Mucosa of stomach (tissue), 1 donor: ENCODE measurements around the gene TREML1.
"Not testable (repeated sequence)": the region's sequence is repeated elsewhere in the genome, so short reads cannot be mapped to it uniquely, and the experiment has no call there.

ENCODE experiments used
- H3K27me3 ChIP-seq: one replicate; pipeline ENCODE4 v1.7.0; 2013; ENCODE audit warnings: mild to moderate bottlenecking, low read length; ENCODE audit not compliant: control insufficient read depth, insufficient read depth
- H3K36me3 ChIP-seq: one replicate; pipeline ENCODE4 v1.7.0; 2013; ENCODE audit warnings: low read length; ENCODE audit not compliant: control insufficient read depth, insufficient read depth
- H3K4me1 ChIP-seq: one replicate; pipeline ENCODE4 v1.7.0; 2013; ENCODE audit warnings: mild to moderate bottlenecking, low read length; ENCODE audit not compliant: control insufficient read depth, insufficient read depth
- H3K4me3 ChIP-seq: one replicate; pipeline ENCODE4 v1.7.0; 2013; ENCODE audit warnings: low read length
- H3K9ac ChIP-seq: one replicate; pipeline ENCODE4 v1.7.0; 2013; ENCODE audit warnings: mild to moderate bottlenecking, low read length, moderate library complexity
- H3K9me3 ChIP-seq: one replicate; pipeline ENCODE4 v1.7.0; 2013; ENCODE audit warnings: mild to moderate bottlenecking, low read length, moderate library complexity; ENCODE audit not compliant: control insufficient read depth
- donor health status: Pancreatic carcinoma.

Gene TREML1

GRCh38 chr6:41189967-41190366 is 35.8 kb upstream of the TREML1 start:
- Histone ChIP-seq H3K9me3 (no peaks in the 10 kb centered on the region), H3K27me3 (peaks cover 15% of the 10 kb centered on the region), H3K36me3 (no peaks in the 10 kb centered on the region), H3K4me3 (no peak overlapping the region), H3K4me1 (no peaks in the 10 kb centered on the region), H3K9ac (no peak overlapping the region)

- H3K4me1 ChIP-seq, H3K9ac ChIP-seq, H3K9me3 ChIP-seq, H3K4me3 ChIP-seq, H3K36me3 ChIP-seq: not testable (repeated sequence)
- H3K27me3 ChIP-seq: peaks cover 15% of the 10 kb centered on the region
Observed at GRCh38 chr6:41189046-41189445, 34.9 kb upstream of the TREML1 start.

- Histone ChIP-seq H3K36me3 (no peaks in the 10 kb centered on the region), H3K9ac (no peak overlapping the region), H3K9me3 (no peaks in the 10 kb centered on the region), H3K4me3 (no peak overlapping the region), H3K4me1 (no peaks in the 10 kb centered on the region), H3K27me3 (peaks cover 15% of the 10 kb centered on the region)
Observed at GRCh38 chr6:41187924-41188886, 34.1 kb upstream of the TREML1 start.

GRCh38 chr6:41186031-41186562 is 31.9 kb upstream of the TREML1 start:
- H3K9me3 ChIP-seq: no peaks in the 10 kb centered on the region
- peaks cover 4% of the 10 kb centered on the region for H3K27me3 ChIP-seq
- H3K9ac ChIP-seq: no peak overlapping the region
- no peak overlapping the region for H3K4me3 ChIP-seq
- no peaks in the 10 kb centered on the region for H3K4me1 ChIP-seq
- no peaks in the 10 kb centered on the region for H3K36me3 ChIP-seq

- Histone ChIP-seq H3K9ac (no peak overlapping the region), H3K36me3 (no peaks in the 10 kb centered on the region), H3K4me3 (no peak overlapping the region), H3K27me3 (peaks cover 3% of the 10 kb centered on the region), H3K9me3 (no peaks in the 10 kb centered on the region), H3K4me1 (no peaks in the 10 kb centered on the region)
Observed at GRCh38 chr6:41184761-41185160, 30.6 kb upstream of the TREML1 start.

- H3K4me1 ChIP-seq: no peaks in the 10 kb centered on the region
- H3K9ac ChIP-seq: no peak overlapping the region
- no peak overlapping the region for H3K4me3 ChIP-seq
- H3K9me3 ChIP-seq: no peaks in the 10 kb centered on the region
- no peaks in the 10 kb centered on the region for H3K36me3 ChIP-seq
- peaks cover 3% of the 10 kb centered on the region for H3K27me3 ChIP-seq
Observed at GRCh38 chr6:41182069-41183034, 28.2 kb upstream of the TREML1 start.

GRCh38 chr6:41181566-41181965 is 27.4 kb upstream of the TREML1 start:
- H3K9ac ChIP-seq: no peak overlapping the region
- H3K36me3 ChIP-seq: no peaks in the 10 kb centered on the region
- no peak overlapping the region for H3K4me3 ChIP-seq
- no peaks in the 10 kb centered on the region for H3K4me1 ChIP-seq
- H3K9me3 ChIP-seq: no peaks in the 10 kb centered on the region
- peaks cover 3% of the 10 kb centered on the region for H3K27me3 ChIP-seq

GRCh38 chr6:41179163-41179562 is 25.0 kb upstream of the TREML1 start:
- no peaks in the 10 kb centered on the region for H3K9me3 ChIP-seq
- H3K4me3 ChIP-seq: no peak overlapping the region
- H3K36me3 ChIP-seq: no peaks in the 10 kb centered on the region
- no peaks in the 10 kb centered on the region for H3K4me1 ChIP-seq
- H3K9ac ChIP-seq: no peak overlapping the region
- peaks cover 6% of the 10 kb centered on the region for H3K27me3 ChIP-seq

- Histone ChIP-seq H3K4me3 (no peak overlapping the region), H3K4me1 (no peaks in the 10 kb centered on the region), H3K9me3 (no peaks in the 10 kb centered on the region), H3K9ac (no peak overlapping the region), H3K36me3 (no peaks in the 10 kb centered on the region), H3K27me3 (peaks cover 6% of the 10 kb centered on the region)
Observed at GRCh38 chr6:41177695-41178094, 23.5 kb upstream of the TREML1 start.

- no peak overlapping the region for H3K4me3 ChIP-seq
- no peaks in the 10 kb centered on the region for H3K9me3 ChIP-seq
- no peak overlapping the region for H3K9ac ChIP-seq
- H3K4me1 ChIP-seq: no peaks in the 10 kb centered on the region
- H3K27me3 ChIP-seq: peaks cover 6% of the 10 kb centered on the region
- no peaks in the 10 kb centered on the region for H3K36me3 ChIP-seq
Observed at GRCh38 chr6:41177287-41177686, 23.1 kb upstream of the TREML1 start.

GRCh38 chr6:41176189-41176588 is 22.0 kb upstream of the TREML1 start:
- H3K27me3 ChIP-seq: peaks cover 2% of the 10 kb centered on the region
- no peaks in the 10 kb centered on the region for H3K4me1 ChIP-seq
- no peaks in the 10 kb centered on the region for H3K9me3 ChIP-seq
- H3K4me3 ChIP-seq: no peak overlapping the region
- no peak overlapping the region for H3K9ac ChIP-seq
- H3K36me3 ChIP-seq: no peaks in the 10 kb centered on the region

GRCh38 chr6:41175084-41175483 is 20.9 kb upstream of the TREML1 start:
- H3K9me3 ChIP-seq: no peaks in the 10 kb centered on the region

More at GRCh38 chr6:41175084-41175483, 20.9 kb upstream of the TREML1 start:
- no peak overlapping the region for H3K9ac ChIP-seq
- H3K36me3 ChIP-seq: no peaks in the 10 kb centered on the region
- H3K27me3 ChIP-seq: peaks cover 2% of the 10 kb centered on the region
- H3K4me1 ChIP-seq: no peaks in the 10 kb centered on the region
- H3K4me3 ChIP-seq: no peak overlapping the region
